Lower lobe of right lung (tissue), 2 donors: ENCODE results near the gene ECHDC3. TPM values are rescaled to one million over a fixed set of nuclear protein-coding genes. Genes with fewer than 3 reads are reported as not detected.

Experiments
- ATAC-seq, 2 donors: fragments of 200-7000 bp; cut with Tn5 transposase; one replicate each; pipeline ENCODE4 v1.9.1; 2020 to 2022; ENCODE audit warnings: mild to moderate bottlenecking in 2 of 2, moderate library complexity in 2 of 2
- DNase-seq: peaks from one replicate; pipeline ENCODE4 v3.0.0-alpha.2; 2020
- H3K27ac ChIP-seq: fragments of 200-600 bp; one replicate; pipeline ENCODE4 v1.8.0; 2022
- H3K27me3 ChIP-seq: fragments of 200-600 bp; one replicate; pipeline ENCODE4 v1.8.0; 2022; ENCODE audit warnings: low read depth
- H3K36me3 ChIP-seq: fragments of 200-600 bp; one replicate; pipeline ENCODE4 v1.8.0; 2022; ENCODE audit warnings: mild to moderate bottlenecking
- H3K4me1 ChIP-seq: fragments of 200-600 bp; one replicate; pipeline ENCODE4 v1.8.0; 2022
- H3K4me3 ChIP-seq: fragments of 200-600 bp; one replicate; pipeline ENCODE4 v1.8.0; 2022; ENCODE audit warnings: mild to moderate bottlenecking
- H3K9me3 ChIP-seq: fragments of 200-600 bp; one replicate; pipeline ENCODE4 v1.8.0; 2022
- CTCF ChIP-seq: fragments of 200-600 bp; IDR thresholded peaks from one replicate; pipeline ENCODE4 v1.8.0; 2022; ENCODE audit warnings: antibody characterized with exemption, mild to moderate bottlenecking
- intact Hi-C: fragments of 100-400 bp; cut with DNase I; formaldehyde crosslinking; loops from one replicate; pipeline ENCODE4 v1.11.0; 2022
- total RNA-seq: library from RNA; stranded (reverse); fragmentation: NEBNext Ultra II Directional; extraction: Animal tissue kit (Norgen Biotek cat#: 25700); gene quantifications from one replicate; pipeline ENCODE4 v1.2.1, GENCODE V29; 2021
- donor health status: DM: no; HTN: yes; CAD: no; lungs with severe emphysema.

Gene ECHDC3
- total RNA-seq, 1 donor from 2014 or later = 29.5 TPM

DNA sequence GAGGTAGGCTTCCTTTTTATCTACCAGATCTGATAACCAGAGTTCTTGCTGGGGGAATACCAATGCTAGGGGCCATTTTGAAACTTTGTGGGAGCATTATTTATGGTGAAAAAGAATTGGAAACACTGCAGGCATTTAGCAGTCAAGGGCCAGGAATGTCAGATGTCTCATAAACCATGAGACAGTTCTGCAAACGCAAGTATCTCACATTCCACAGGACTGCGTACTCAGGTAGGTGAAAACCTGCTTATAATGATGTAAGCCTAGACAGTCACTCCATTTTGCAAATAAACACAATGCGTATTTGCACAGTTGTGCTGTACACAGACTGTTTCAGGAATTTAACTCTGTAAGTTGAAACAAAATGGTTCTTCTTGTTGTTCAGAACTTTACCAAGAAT, 33.9 kb downstream of the ECHDC3 start:
- H3K36me3 ChIP-seq = no peaks in the 10 kb centered on the region
- no peak overlapping the region for H3K27ac ChIP-seq
- intact Hi-C loops = no loop called here
- no peaks in the 10 kb centered on the region for H3K9me3 ChIP-seq
- H3K4me1 ChIP-seq = no peaks in the 10 kb centered on the region
- TF ChIP-seq CTCF = no peak
- no peak for DNase-seq
- H3K4me3 ChIP-seq = no peak overlapping the region
- no peak for ATAC-seq
- no peaks in the 10 kb centered on the region for H3K27me3 ChIP-seq

DNA sequence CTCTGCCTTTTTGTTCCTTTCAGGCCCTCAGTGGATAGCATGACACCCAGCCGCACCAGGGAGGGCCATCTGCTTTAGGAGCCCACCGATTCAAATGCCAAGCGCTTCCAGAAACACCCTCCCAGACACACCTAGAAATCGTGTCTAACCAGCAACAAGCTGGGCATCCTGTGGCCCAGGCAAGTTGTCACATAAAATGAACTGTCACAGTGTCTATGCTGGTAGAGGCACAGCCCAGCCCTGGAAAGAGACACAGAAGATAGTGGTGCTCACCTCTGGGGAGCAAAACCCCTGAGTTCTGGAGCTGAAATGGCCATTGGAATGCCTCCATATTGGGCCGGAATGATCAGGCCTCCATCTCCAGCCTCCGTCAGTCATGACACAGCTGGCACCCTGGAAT, 38.9 kb downstream of the ECHDC3 start:
- Histone ChIP-seq H3K4me3 (no peak overlapping the region), H3K27ac (no peak overlapping the region), H3K4me1 (no peaks in the 10 kb centered on the region), H3K36me3 (no peaks in the 10 kb centered on the region), H3K9me3 (no peaks in the 10 kb centered on the region), H3K27me3 (no peaks in the 10 kb centered on the region)
- ATAC-seq (no peak), DNase-seq (no peak)
- intact Hi-C loops = loop anchor here (10.0 kb wide), 1 partner anchor 204 kb away; no protein-coding TSS in a partner anchor
- TF ChIP-seq CTCF = no peak

GRCh38 chr10:11782793-11783557, 40.8 kb downstream of the ECHDC3 start:
- Histone ChIP-seq H3K4me3 (no peak overlapping the region), H3K27ac (no peak overlapping the region), H3K36me3 (no peaks in the 10 kb centered on the region), H3K4me1 (no peaks in the 10 kb centered on the region), H3K27me3 (no peaks in the 10 kb centered on the region), H3K9me3 (no peaks in the 10 kb centered on the region)
- intact Hi-C loops = loop anchor here (10.0 kb wide), 1 partner anchor 202 kb away; no protein-coding TSS in a partner anchor
- peak; percentile 77 for TF ChIP-seq CTCF
- ATAC-seq (peak; percentile 56 to 75), DNase-seq (no peak)

GRCh38 chr10:11783558-11783865, 41.3 kb downstream of the ECHDC3 start:
- Histone ChIP-seq H3K9me3 (no peaks in the 10 kb centered on the region), H3K36me3 (no peaks in the 10 kb centered on the region), H3K4me3 (no peak overlapping the region), H3K27ac (no peak overlapping the region), H3K27me3 (no peaks in the 10 kb centered on the region), H3K4me1 (no peaks in the 10 kb centered on the region)
- intact Hi-C loops = loop anchor here (10.0 kb wide), 1 partner anchor 201 kb away; no protein-coding TSS in a partner anchor
- ATAC-seq = no peak
- TF ChIP-seq CTCF = no peak
- no peak for DNase-seq

GRCh38 chr10:11787374-11787773, 45.2 kb downstream of the ECHDC3 start:
- H3K4me1 ChIP-seq = no peaks in the 10 kb centered on the region
- DNase-seq (no peak), ATAC-seq (no peak)
- H3K27me3 ChIP-seq = no peaks in the 10 kb centered on the region
- H3K4me3 ChIP-seq = no peak overlapping the region
- no peaks in the 10 kb centered on the region for H3K36me3 ChIP-seq
- TF ChIP-seq CTCF = no peak
- intact Hi-C loops = loop anchor here (10.0 kb wide), 1 partner anchor 197 kb away; no protein-coding TSS in a partner anchor
- no peaks in the 10 kb centered on the region for H3K9me3 ChIP-seq
- H3K27ac ChIP-seq = no peak overlapping the region
